Transverse colon (tissue), 4 donors: Measurements from ENCODE around the gene SPP1. TPM values are rescaled to one million over a fixed set of nuclear protein-coding genes. Genes with fewer than 3 reads are reported as not detected.
A peak's percentile ranks its signal among the peaks of the same experiment; 100 is the strongest.

Experiments used
- DNase-seq: peaks from one replicate; pipeline ENCODE4 v3.0.0-alpha.2; 2019
- H3K27ac ChIP-seq, 4 donors: fragments of 200-600 bp; sonication (generic); 2 replicates each; pipeline ENCODE4 v1.5.1; 2016 to 2018; ENCODE audit warnings: inconsistent platforms in 4 of 4
- H3K27me3 ChIP-seq: fragments of 200-600 bp; sonication (generic); 2 replicates; pipeline ENCODE4 v1.5.1; 2017; ENCODE audit warnings: inconsistent platforms
- H3K36me3 ChIP-seq, 4 donors: fragments of 200-600 bp; sonication (generic); 2 replicates each; pipeline ENCODE4 v1.5.1; 2017 to 2019; ENCODE audit warnings: inconsistent platforms in 4 of 4
- H3K4me1 ChIP-seq, 4 donors: fragments of 200-600 bp; sonication (generic); 2 replicates each; pipeline ENCODE4 v1.5.1; 2017 to 2020; ENCODE audit warnings: inconsistent platforms in 4 of 4
- H3K4me3 ChIP-seq, 4 donors: fragments of 200-600 bp; sonication (generic); 1 replicate in 1 of 4; 2 replicates in 3 of 4; pipeline versions ENCODE4 v1.5.1 to v1.6.1; 2017 to 2019; ENCODE audit warnings: inconsistent platforms in 4 of 4
- H3K9me3 ChIP-seq, 2 donors: fragments of 200-600 bp; sonication (generic); 2 replicates each; pipeline ENCODE4 v1.5.1; 2017 to 2019; ENCODE audit warnings: inconsistent platforms in 2 of 2
- CTCF ChIP-seq, 5 experiments: fragments of 200-600 bp in 3 of 5; fragments of 450-650 bp in 2 of 5; sonication (generic) in 3 of 5; IDR thresholded peaks; 1 replicate in 2 of 5; 2 replicates in 3 of 5; pipeline ENCODE4 v1.5.1; 2016 to 2017; ENCODE audit warnings: antibody characterized with exemption in 5 of 5, inconsistent platforms in 3 of 5, mild to moderate bottlenecking in 2 of 5, moderate library complexity in 1 of 5
- EP300 ChIP-seq: sonication (generic); formaldehyde crosslinking; IDR thresholded peaks from one replicate; pipeline ENCODE4 v1.6.1; 2017; ENCODE audit warnings: antibody characterized with exemption, low read depth
- POLR2A ChIP-seq: fragments of 450-650 bp; IDR thresholded peaks from one replicate; pipeline ENCODE4 v1.6.1; 2016; ENCODE audit warnings: antibody characterized with exemption, mild to moderate bottlenecking, moderate library complexity
- POLR2AphosphoS5 ChIP-seq, 3 donors: sonication (generic); formaldehyde crosslinking; IDR thresholded peaks; one replicate each; pipeline ENCODE4 v1.6.1; 2016; ENCODE audit warnings: antibody characterized with exemption in 3 of 3
- WGBS, 2 donors: methylation state at CpG; one replicate each; pipeline ENCODE4 v1.1.5; 2018; ENCODE audit warnings: low coverage in 1 of 2; 5-methylcytosine and 5-hydroxymethylcytosine counted together
- in situ Hi-C, 4 donors: fragments of 200-750 bp; cut with MboI; loops; one replicate each; pipeline versions ENCODE4 v1.15.0 to v1.15.1; 2017; ENCODE audit warnings: low sequenced_read_pairs in 3 of 4, low pct_ligation_motif_present in 1 of 4, low pct_unique_long_range_greater_than_20kb in 1 of 4
- intact Hi-C: fragments of 100-400 bp; cut with DNase I; formaldehyde crosslinking; loops from one replicate; pipeline ENCODE4 v1.15.1; 2023; ENCODE audit warnings: low total_unique reads
- total RNA-seq, 4 donors: library from RNA; depleted of rRNA; stranded (reverse); fragments of >200 nt; gene quantifications; one replicate each; pipeline ENCODE4 v1.1.0, GENCODE V29; 2016

SPP1 gene
- total RNA-seq, 4 donors from 2014 or later: 5.6 to 23.5 (median 13.7) TPM

- DNase-seq: no peak
- Histone ChIP-seq H3K9me3 (no peaks in the 10 kb centered on the region), H3K4me3 (no peak overlapping the region), H3K27ac (no peak overlapping the region), H3K27me3 (peaks cover 22% of the 10 kb centered on the region), H3K36me3 (no peaks in the 10 kb centered on the region), H3K4me1 (peaks cover 0 to 6% (median 0%) of the 10 kb centered on the region in 4 donors)
- 30 to 43% methylated on average over 2 of the region's 2 CpGs for WGBS, 2 donors
- intact Hi-C loops (no loop called here), in situ Hi-C loops (loop anchor here (5.0 to 10.0 kb wide), 4 partner anchors 113 to 125 kb away; no protein-coding TSS in a partner anchor)
- TF ChIP-seq POLR2A: no peak
Observed at GRCh38 chr4:87970121-87970520, 5.4 kb upstream of the SPP1 start.

- WGBS, 2 donors: 27% methylated on average over 1 of the region's 1 CpG; no CpG with 5 or more reads in 1 of the 2 donors
Observed at GRCh38 chr4:87971866-87972265, 3.6 kb upstream of the SPP1 start.

GRCh38 chr4:87973283-87974169 lies 2.0 kb upstream of the SPP1 start:
- no peak for TF ChIP-seq POLR2AphosphoS5 (IDR thresholded peaks at IDR 0.05)
- TF ChIP-seq CTCF (IDR thresholded peaks at IDR 0.05): peak; percentile 55 to 82 (median 73)
- 31 to 32% methylated on average over 12 to 14 of the region's 14 CpGs for WGBS, 2 donors
- peak; percentile 30 for DNase-seq
- Histone ChIP-seq H3K9me3 (no peaks in the 10 kb centered on the region), H3K36me3 (no peaks in the 10 kb centered on the region), H3K4me3 (no peak overlapping the region), H3K4me1 (peaks cover 0 to 6% (median 0%) of the 10 kb centered on the region in 4 donors), H3K27ac (no peak overlapping the region), H3K27me3 (peaks cover 41% of the 10 kb centered on the region)
- in situ Hi-C loops (loop anchor here (5.0 to 10.0 kb wide), 4 partner anchors 116 to 129 kb away; no protein-coding TSS in a partner anchor), intact Hi-C loops (no loop called here)

More at GRCh38 chr4:87971866-87972265, 3.6 kb upstream of the SPP1 start:
- H3K27ac ChIP-seq: no peak overlapping the region
- intact Hi-C loops (no loop called here), in situ Hi-C loops (loop anchor here (5.0 to 10.0 kb wide), 4 partner anchors 115 to 127 kb away; no protein-coding TSS in a partner anchor)
- peaks cover 40% of the 10 kb centered on the region for H3K27me3 ChIP-seq
- TF ChIP-seq CTCF (IDR thresholded peaks at IDR 0.05) (no peak), EP300 (no peak), POLR2AphosphoS5 (IDR thresholded peaks at IDR 0.05) (no peak), POLR2A (no peak)
- H3K9me3 ChIP-seq: no peaks in the 10 kb centered on the region
- no peak overlapping the region for H3K4me3 ChIP-seq
- no peak for DNase-seq
- no peaks in the 10 kb centered on the region for H3K36me3 ChIP-seq
- peaks cover 0 to 6% (median 0%) of the 10 kb centered on the region in 4 donors for H3K4me1 ChIP-seq

GRCh38 chr4:87974856-87975462 lies 555 bp upstream of the SPP1 start:
- Histone ChIP-seq H3K4me3 (no peak overlapping the region), H3K27me3 (peaks cover 45% of the 10 kb centered on the region), H3K36me3 (no peaks in the 10 kb centered on the region), H3K9me3 (no peaks in the 10 kb centered on the region), H3K27ac (no peak overlapping the region), H3K4me1 (peaks cover 0 to 6% (median 0%) of the 10 kb centered on the region in 4 donors)
- in situ Hi-C loops (loop anchor here (5.0 to 25.0 kb wide), 5 partner anchors 118 to 313 kb away; partner anchors contain the start of gene DMP1 (in 1 of the 4)), intact Hi-C loops (no loop called here)
- TF ChIP-seq CTCF (IDR thresholded peaks at IDR 0.05) (no peak), POLR2A (no peak), POLR2AphosphoS5 (IDR thresholded peaks at IDR 0.05) (no peak), EP300 (no peak)
- 59 to 62% methylated on average over 6 of the region's 6 CpGs for WGBS, 2 donors
- DNase-seq: no peak
